ENCODE measurements around the gene CDH23.

CDH23 gene

GRCh38 chr10:71790749-71791440, 394.2 kb downstream of the CDH23 start:
- ChIA-PET POLR2A (ENCODE audit: low non-redundant PET) (no interaction called here), CTCF (interaction anchor here (0.7 to 1.1 kb wide), 2 partner anchors 16 to 192 kb away, joined by 3 to 4 read pairs; no protein-coding TSS in a partner anchor)
- no peak overlapping the region for H3K27ac ChIP-seq
- no peak for DNase-seq (ENCODE audit: low spot score)
- TF ChIP-seq, protein P1, sequence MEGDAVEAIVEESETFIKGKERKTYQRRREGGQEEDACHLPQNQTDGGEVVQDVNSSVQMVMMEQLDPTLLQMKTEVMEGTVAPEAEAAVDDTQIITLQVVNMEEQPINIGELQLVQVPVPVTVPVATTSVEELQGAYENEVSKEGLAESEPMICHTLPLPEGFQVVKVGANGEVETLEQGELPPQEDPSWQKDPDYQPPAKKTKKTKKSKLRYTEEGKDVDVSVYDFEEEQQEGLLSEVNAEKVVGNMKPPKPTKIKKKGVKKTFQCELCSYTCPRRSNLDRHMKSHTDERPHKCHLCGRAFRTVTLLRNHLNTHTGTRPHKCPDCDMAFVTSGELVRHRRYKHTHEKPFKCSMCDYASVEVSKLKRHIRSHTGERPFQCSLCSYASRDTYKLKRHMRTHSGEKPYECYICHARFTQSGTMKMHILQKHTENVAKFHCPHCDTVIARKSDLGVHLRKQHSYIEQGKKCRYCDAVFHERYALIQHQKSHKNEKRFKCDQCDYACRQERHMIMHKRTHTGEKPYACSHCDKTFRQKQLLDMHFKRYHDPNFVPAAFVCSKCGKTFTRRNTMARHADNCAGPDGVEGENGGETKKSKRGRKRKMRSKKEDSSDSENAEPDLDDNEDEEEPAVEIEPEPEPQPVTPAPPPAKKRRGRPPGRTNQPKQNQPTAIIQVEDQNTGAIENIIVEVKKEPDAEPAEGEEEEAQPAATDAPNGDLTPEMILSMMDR (conservative IDR thresholded peaks at IDR 0.05; ENCODE audit: low read depth): no peak

- DNase-seq (ENCODE audit: low spot score): peak; percentile 52
- no peak overlapping the region for H3K27ac ChIP-seq
- POLR2A ChIA-PET (ENCODE audit: low non-redundant PET): interaction anchor here (0.6 kb wide), 1 partner anchor 13 kb away, joined by 4 read pairs; no protein-coding TSS in a partner anchor
- CTCF ChIA-PET: interaction anchor here (1.2 kb wide), 1 partner anchor 17 kb away, joined by 4 read pairs; no protein-coding TSS in a partner anchor
- TF ChIP-seq, protein P1 (conservative IDR thresholded peaks at IDR 0.05; ENCODE audit: low read depth): no peak
Measured at GRCh38 chr10:71795248-71795647, 398.5 kb downstream of the CDH23 start.

GRCh38 chr10:71796749-71797405, 400.2 kb downstream of the CDH23 start:
- TF ChIP-seq, protein P1 (conservative IDR thresholded peaks at IDR 0.05; ENCODE audit: low read depth): no peak
- H3K27ac ChIP-seq: no peak overlapping the region
- ChIA-PET CTCF (no interaction called here), POLR2A (ENCODE audit: low non-redundant PET) (no interaction called here)
- DNase-seq (ENCODE audit: low spot score): no peak

DNA sequence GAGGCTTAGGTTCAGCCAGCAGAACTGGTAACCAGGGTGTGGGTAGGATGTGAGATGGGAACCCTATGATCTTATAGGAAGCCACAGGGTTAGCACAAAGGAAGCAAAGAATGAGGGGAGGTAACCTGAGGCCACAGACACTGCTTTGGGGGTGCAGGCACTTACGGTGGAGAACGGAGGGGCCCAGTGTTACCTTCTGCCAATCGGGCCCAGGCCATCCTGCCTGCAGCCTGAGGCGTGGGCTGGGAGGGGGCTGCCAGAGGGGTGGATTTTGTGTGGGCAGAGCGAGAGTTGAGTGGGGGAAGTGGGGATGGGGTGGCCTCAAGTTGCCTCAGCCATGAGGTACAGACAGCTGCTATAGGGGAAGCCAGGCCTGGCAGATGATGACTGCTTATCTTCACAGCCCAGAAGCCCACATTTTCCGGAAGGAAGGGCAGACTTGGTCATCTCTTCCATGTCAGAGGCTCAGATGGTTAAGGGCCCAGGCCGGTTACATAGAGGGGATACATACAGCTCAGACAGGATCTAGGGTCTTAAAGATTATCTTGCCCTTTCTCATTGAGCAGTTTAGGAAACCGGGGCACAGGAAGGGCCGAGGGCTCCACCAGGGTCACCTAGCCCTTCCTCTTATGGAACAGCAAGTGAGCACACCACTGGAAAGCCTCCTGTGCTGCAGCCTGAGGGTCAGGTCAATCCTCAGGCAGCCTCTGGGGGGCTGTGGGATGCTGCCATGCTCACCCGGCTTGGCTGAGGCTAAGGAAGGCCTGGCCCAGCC, 401.0 kb downstream of the CDH23 start:
- CTCF ChIA-PET: no interaction called here
- TF ChIP-seq, protein P1 (conservative IDR thresholded peaks at IDR 0.05; ENCODE audit: low read depth): no peak
- no peak overlapping the region for H3K27ac ChIP-seq
- POLR2A ChIA-PET (ENCODE audit: low non-redundant PET): no interaction called here
- no peak for DNase-seq (ENCODE audit: low spot score)

DNA sequence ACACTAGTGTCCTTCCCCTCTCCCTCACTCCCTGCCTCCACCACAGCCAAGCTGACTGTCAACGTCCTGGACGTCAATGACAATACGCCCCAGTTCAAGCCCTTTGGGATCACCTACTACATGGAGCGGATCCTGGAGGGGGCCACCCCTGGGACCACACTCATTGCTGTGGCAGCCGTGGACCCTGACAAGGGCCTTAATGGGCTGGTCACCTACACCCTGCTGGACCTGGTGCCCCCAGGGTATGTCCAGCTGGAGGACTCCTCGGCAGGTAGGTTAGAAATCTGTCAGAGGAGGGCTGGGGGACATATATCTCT, 401.5 kb downstream of the CDH23 start:
- ChIA-PET CTCF (no interaction called here), POLR2A (ENCODE audit: low non-redundant PET) (no interaction called here)
- no peak overlapping the region for H3K27ac ChIP-seq
- no peak for DNase-seq (ENCODE audit: low spot score)
- TF ChIP-seq, protein P1 (conservative IDR thresholded peaks at IDR 0.05; ENCODE audit: low read depth): no peak

GRCh38 chr10:71799112-71799511, 402.4 kb downstream of the CDH23 start:
- CTCF ChIA-PET: no interaction called here
- POLR2A ChIA-PET (ENCODE audit: low non-redundant PET): no interaction called here
- H3K27ac ChIP-seq: no peak overlapping the region
- TF ChIP-seq, protein P1 (conservative IDR thresholded peaks at IDR 0.05; ENCODE audit: low read depth): no peak
- DNase-seq (ENCODE audit: low spot score): no peak

Data from RWPE1 (cell line).